H1 (cell line): Measurements from ENCODE around the gene IQCH. TPM values are rescaled to one million over a fixed set of nuclear protein-coding genes. Genes with fewer than 3 reads are reported as not detected.

Experiments used
- CTCF ChIA-PET: fragments of 300-600 bp; sonication (Branson Sonifier 250); formaldehyde crosslinking; loops from one replicate; lab custom pipeline; 2021; ENCODE audit not compliant: partially characterized antibody; lab: Charles Lee
- POLR2A ChIA-PET: fragments of 300-600 bp; sonication (Branson Sonifier 250); formaldehyde crosslinking; loops from one replicate; lab custom pipeline; 2021; ENCODE audit warnings: inconsistent platforms; ENCODE audit not compliant: partially characterized antibody; lab: Charles Lee
- DNase-seq, 2 experiments: peaks; one replicate each; pipeline versions ENCODE4 v3.0.0 to v3.0.0-alpha.2; 2010 to 2022; ENCODE audit warnings: low spot score in 2 of 2, low read depth in 1 of 2, mixed read lengths in 1 of 2
- FAIRE-seq: peaks from 2 replicates; lab custom pipeline; 2011; peaks lifted over from hg19 to GRCh38; lab: Jason Lieb, UNC
- H2AFZ ChIP-seq: 2 replicates; pipeline ENCODE4 v1.8.1; 2012; ENCODE audit warnings: low read length, inconsistent platforms
- H2AK5ac ChIP-seq: 2 replicates; pipeline ENCODE4 v1.6.1; 2013; ENCODE audit warnings: low read depth, low read length
- H2BK120ac ChIP-seq: replicated peaks from 2 replicates; pipeline ENCODE3; 2013; ENCODE audit warnings: low read depth, low read length, inconsistent platforms
- H2BK12ac ChIP-seq: 2 replicates; pipeline ENCODE4 v1.6.1; 2013; ENCODE audit warnings: low read depth, low read length
- H2BK15ac ChIP-seq: 2 replicates; pipeline ENCODE4 v1.6.1; 2013; ENCODE audit warnings: low read length
- H2BK20ac ChIP-seq: 2 replicates; pipeline ENCODE4 v1.6.1; 2013; ENCODE audit warnings: low read length
- H2BK5ac ChIP-seq: 2 replicates; pipeline ENCODE4 v1.6.1; 2013; ENCODE audit warnings: low read depth, low read length
- H3K14ac ChIP-seq: 2 replicates; pipeline ENCODE4 v1.6.1; 2013; ENCODE audit warnings: inconsistent platforms; ENCODE audit not compliant: insufficient read length
- H3K18ac ChIP-seq: 2 replicates; pipeline ENCODE4 v1.6.1; 2013; ENCODE audit warnings: low read length; ENCODE audit errors: extremely low read depth
- H3K23ac ChIP-seq: 2 replicates; pipeline ENCODE4 v1.6.1; 2013; ENCODE audit warnings: inconsistent platforms; ENCODE audit not compliant: insufficient read length
- H3K23me2 ChIP-seq: 2 replicates; pipeline ENCODE4 v1.6.1; 2013; ENCODE audit warnings: low read depth, low read length
- H3K27ac ChIP-seq: 2 replicates; pipeline ENCODE4 v1.6.1; 2011; ENCODE audit warnings: low read depth, low read length, inconsistent platforms
- H3K27me3 ChIP-seq, 4 experiments: replicated peaks in 1 of 4; 1 replicate in 1 of 4; 2 replicates in 3 of 4; pipeline versions ENCODE4 v1.6.1 to v1.8.1; 2011 to 2013; ENCODE audit warnings: low read length in 3 of 4, mild to moderate bottlenecking in 3 of 4, inconsistent platforms in 2 of 4, mixed read lengths in 2 of 4, moderate library complexity in 1 of 4; ENCODE audit not compliant: control insufficient read depth in 3 of 4, insufficient read depth in 3 of 4; ENCODE audit errors: extremely low read depth in 1 of 4
- H3K36me3 ChIP-seq, 4 experiments: 2 replicates each; pipeline versions ENCODE4 v1.6.1 to v1.8.1; 2011 to 2013; ENCODE audit warnings: mild to moderate bottlenecking in 4 of 4, low read length in 3 of 4, moderate library complexity in 2 of 4, control low read depth in 1 of 4, inconsistent platforms in 1 of 4; ENCODE audit not compliant: insufficient read depth in 4 of 4, control insufficient read depth in 2 of 4
- H3K4ac ChIP-seq: replicated peaks from 2 replicates; pipeline ENCODE3; 2013; ENCODE audit warnings: low read length, low read depth, mixed read lengths, inconsistent platforms; ENCODE audit not compliant: insufficient read length
- H3K4me1 ChIP-seq, 4 experiments: replicated peaks in 1 of 4; 1 replicate in 1 of 4; 2 replicates in 3 of 4; pipeline versions ENCODE4 v1.6.1 to v1.8.1; 2011 to 2013; ENCODE audit warnings: low read length in 3 of 4, inconsistent platforms in 2 of 4, mixed read lengths in 1 of 4; ENCODE audit not compliant: insufficient read depth in 4 of 4, control insufficient read depth in 3 of 4
- H3K4me2 ChIP-seq, 2 experiments: 2 replicates each; pipeline versions ENCODE4 v1.6.1 to v1.8.1; 2011 to 2013; ENCODE audit warnings: low read depth in 2 of 2, low read length in 2 of 2, control low read depth in 1 of 2, inconsistent platforms in 1 of 2, mild to moderate bottlenecking in 1 of 2; ENCODE audit not compliant: insufficient read depth in 1 of 2
- H3K4me3 ChIP-seq, 4 experiments: fragments of 200-600, 300-600 bp in 1 of 4; sonication (generic), shearing (Covaris generic), sonication (Bioruptor Twin) in 1 of 4; 2 replicates each; pipeline versions ENCODE4 v1.5.1 to v1.8.1; 2011 to 2016; ENCODE audit warnings: low read length in 4 of 4, low read depth in 3 of 4, control low read depth in 2 of 4, inconsistent platforms in 2 of 4, mild to moderate bottlenecking in 2 of 4, mixed read lengths in 1 of 4, moderate library complexity in 1 of 4; ENCODE audit not compliant: insufficient read depth in 2 of 4; ENCODE audit errors: extremely low read depth in 1 of 4
- H3K56ac ChIP-seq: replicated peaks from 2 replicates; pipeline ENCODE3; 2013; ENCODE audit warnings: low read depth, mild to moderate bottlenecking, mixed read lengths, low read length, inconsistent platforms; ENCODE audit not compliant: insufficient read length
- H3K79me1 ChIP-seq: 2 replicates; pipeline ENCODE4 v1.6.1; 2013; ENCODE audit warnings: low read depth, low read length, control low read depth
- H3K79me2 ChIP-seq, 2 experiments: 2 replicates each; pipeline versions ENCODE4 v1.6.1 to v1.8.1; 2012 to 2013; ENCODE audit warnings: low read length in 2 of 2, mild to moderate bottlenecking in 2 of 2, inconsistent platforms in 1 of 2; ENCODE audit not compliant: insufficient read depth in 2 of 2, control insufficient read depth in 1 of 2
- H3K9ac ChIP-seq, 4 experiments: replicated peaks in 1 of 4; 1 replicate in 1 of 4; 2 replicates in 3 of 4; pipeline versions ENCODE4 v1.6.1 to v1.8.1; 2011 to 2013; ENCODE audit warnings: low read depth in 3 of 4, low read length in 3 of 4, control low read depth in 2 of 4, mild to moderate bottlenecking in 2 of 4, moderate library complexity in 2 of 4, inconsistent platforms in 1 of 4; ENCODE audit errors: extremely low read depth in 1 of 4
- H3K9me3 ChIP-seq, 2 experiments: 2 replicates each; pipeline versions ENCODE4 v1.6.1 to v1.8.1; 2012 to 2013; ENCODE audit warnings: mild to moderate bottlenecking in 2 of 2, moderate library complexity in 2 of 2, control low read depth in 1 of 2, inconsistent platforms in 1 of 2, low read depth in 1 of 2, low read length in 1 of 2, mixed read lengths in 1 of 2; ENCODE audit not compliant: insufficient read depth in 2 of 2
- H4K20me1 ChIP-seq, 2 experiments: replicated peaks in 1 of 2; 2 replicates each; pipeline versions ENCODE3 to v1.8.1; 2011 to 2013; ENCODE audit warnings: inconsistent platforms in 2 of 2, low read length in 2 of 2, mild to moderate bottlenecking in 1 of 2; ENCODE audit not compliant: insufficient read depth in 2 of 2, control insufficient read depth in 1 of 2
- H4K5ac ChIP-seq: 2 replicates; pipeline ENCODE4 v1.6.1; 2013; ENCODE audit warnings: low read length, low read depth, mixed read lengths, inconsistent platforms; ENCODE audit not compliant: insufficient read length
- H4K8ac ChIP-seq: 2 replicates; pipeline ENCODE4 v1.8.0; 2013; ENCODE audit warnings: mild to moderate bottlenecking, moderate library complexity, low read length, inconsistent platforms; ENCODE audit not compliant: insufficient read depth; ENCODE audit errors: extremely low read depth
- H4K91ac ChIP-seq: replicated peaks from 2 replicates; pipeline ENCODE3; 2013; ENCODE audit warnings: low read length, mixed read lengths, inconsistent platforms; ENCODE audit not compliant: insufficient read length
- CTCF ChIP-seq, 3 experiments: IDR thresholded peaks; 1 replicate in 2 of 3; 2 replicates in 1 of 3; pipeline versions ENCODE4 v1.5.1 to v1.6.1; 2011; ENCODE audit warnings: low read length in 3 of 3, mild to moderate bottlenecking in 3 of 3, inconsistent platforms in 2 of 3, low read depth in 1 of 3, moderate library complexity in 1 of 3; ENCODE audit not compliant: insufficient read depth in 1 of 3; ENCODE audit errors: control extremely low read depth in 1 of 3
- RAD21 ChIP-seq, 2 experiments: IDR thresholded peaks in 1 of 2; conservative IDR thresholded peaks in 1 of 2; 2 replicates each; pipeline ENCODE4 v1.6.1; 2011; ENCODE audit warnings: low read depth in 2 of 2, low read length in 2 of 2, improper control_type of control experiment in 1 of 2, inconsistent platforms in 1 of 2, mild to moderate bottlenecking in 1 of 2, moderate library complexity in 1 of 2
- SP4 ChIP-seq: IDR thresholded peaks from 2 replicates; pipeline ENCODE4 v1.6.1; 2012; ENCODE audit warnings: low read length, inconsistent platforms
- WGBS, 2 experiments: shearing (Covaris generic) in 1 of 2; methylation state at CpG; one replicate each; pipeline versions ENCODE4 v1.1.6 to v1.1.7; 2013 to 2015; ENCODE audit warnings: low lambda C conversion rate in 2 of 2, mixed read lengths in 2 of 2, inconsistent platforms in 1 of 2, low coverage in 1 of 2, missing lambda C conversion rate in 1 of 2; ENCODE audit not compliant: insufficient replicate concordance in 2 of 2, insufficient coverage in 1 of 2, insufficient read length in 1 of 2; ENCODE audit errors: extremely low coverage in 1 of 2, missing lambda C conversion rate in 1 of 2; 5-methylcytosine and 5-hydroxymethylcytosine counted together
- polyA plus RNA-seq, 7 experiments: library from polyadenylated mRNA; depleted of rRNA in 3 of 7; stranded (reverse) in 5 of 7; unstranded in 2 of 7; fragments of >200 nt in 5 of 7; fragments of 200-250 nt in 2 of 7; gene quantifications; 1 replicate in 5 of 7; 2 replicates in 1 of 7; 4 replicates in 1 of 7; pipeline versions ENCODE4 v1.2.1 to v1.2.3, GENCODE V29; 2011 to 2013; ENCODE audit warnings: missing spikeins in 2 of 7, mixed read lengths in 2 of 7
- total RNA-seq: library from RNA; stranded (reverse); fragmentation: NEBNext Ultra II Directional; extraction: Animal tissue kit (Norgen Biotek cat#: 25700); gene quantifications from 2 replicates; pipeline ENCODE4 v1.2.1, GENCODE V29; 2021

The IQCH gene
- total and polyA plus RNA-seq, 2 of the 8 experiments (the other 6 are each of a cell fraction or from before 2014, with no cell fraction given): 0.60 to 1.9 TPM

GRCh38 chr15:67501177-67501835, 246.7 kb downstream of the IQCH start:
- Histone ChIP-seq H2BK15ac (no peak overlapping the region), H3K23me2 (no peaks in the 10 kb centered on the region), H3K4ac (no peak overlapping the region), H3K4me1 (peaks cover 0 to 10% (median 4%) of the 10 kb centered on the region in 4 experiments; a peak in 3 of 7 replicates), H3K18ac (no peak overlapping the region), H3K14ac (no peak overlapping the region), H3K27me3 (no peaks in the 10 kb centered on the region), H3K79me1 (no peaks in the 10 kb centered on the region), H4K5ac (no peak overlapping the region), H2BK120ac (no peak overlapping the region), H3K4me3 (no peak overlapping the region), H2BK5ac (no peak overlapping the region), H4K20me1 (no peaks in the 10 kb centered on the region), H3K79me2 (no peaks in the 10 kb centered on the region), H3K9ac (no peak overlapping the region), H3K56ac (no peak overlapping the region), H2AFZ (no peak overlapping the region), H3K36me3 (no peaks in the 10 kb centered on the region), H2BK20ac (no peak overlapping the region), H4K91ac (no peak overlapping the region), H2BK12ac (no peak overlapping the region), H3K9me3 (no peaks in the 10 kb centered on the region), H4K8ac (no peak overlapping the region), H3K4me2 (no peak overlapping the region), H3K27ac (no peak overlapping the region), H2AK5ac (no peak overlapping the region), H3K23ac (no peak overlapping the region)
- POLR2A ChIA-PET: interaction anchor here (0.6 to 2.8 kb wide), 2 partner anchors 20 to 362 kb away, joined by 4 to 8 read pairs; partner anchors contain the start of gene C15orf61
- DNase-seq (no peak), FAIRE-seq (no peak)
- CTCF ChIA-PET: interaction anchor here (0.7 to 2.6 kb wide), 12 partner anchors 9 to 331 kb away, joined by 3 to 9 read pairs (median 3); no protein-coding TSS in a partner anchor
- TF ChIP-seq CTCF (IDR thresholded peaks at IDR 0.05; ENCODE audit: control extremely low read depth in 1 of 3, insufficient read depth in 1 of 3, low read depth in 1 of 3, low read length in 3 of 3) (peak in 1 of 3 experiments; percentile 35; a peak in 2 of 4 replicates), SP4 (no peak), RAD21 (IDR thresholded peaks at IDR 0.05 in 1 of 2, conservative IDR thresholded peaks at IDR 0.05 in 1 of 2; ENCODE audit: low read depth in 2 of 2, low read length in 2 of 2) (peak; percentile 51 to 61)
- 67% methylated on average over 2 of the region's 2 CpGs; no CpG with 5 or more reads in 1 of the 2 experiments for WGBS, 2 experiments
